Adrenal gland (tissue), 5 donors: ENCODE measurements around the gene MFF.

Experiments
- CTCF ChIP-seq, 6 experiments: fragments of 450-650 bp in 4 of 6; fragments of 200-600 bp in 2 of 6; sonication (generic) in 1 of 6; IDR thresholded peaks; 1 replicate in 5 of 6; 2 replicates in 1 of 6; pipeline versions ENCODE4 v1.5.1 to v1.8.0; 2016 to 2021; ENCODE audit warnings: antibody characterized with exemption in 6 of 6, mild to moderate bottlenecking in 2 of 6, moderate library complexity in 1 of 6
- POLR2A ChIP-seq, 2 donors: fragments of 450-650 bp; IDR thresholded peaks; one replicate each; pipeline ENCODE4 v1.6.1; 2017; ENCODE audit warnings: antibody characterized with exemption in 2 of 2, mild to moderate bottlenecking in 2 of 2, moderate library complexity in 1 of 2
- donor health status: DM: no; HTN: no; CAD: no.

GRCh38 chr2:227360351-227360750 is 35.3 kb downstream of the MFF start:
- no peak for TF ChIP-seq CTCF (IDR thresholded peaks at IDR 0.05)
- no peak for TF ChIP-seq POLR2A (IDR thresholded peaks at IDR 0.05)
